GM18520 (cell line): ENCODE measurements around the gene ERP44.
"Not testable (repeated sequence)": the region's sequence is repeated elsewhere in the genome, so short reads cannot be mapped to it uniquely, and the experiment has no call there.

Source experiments
- ATAC-seq: cut with Tn5 transposase; IDR thresholded peaks from one replicate; pipeline ENCODE4 v1.9.1; 2021; ENCODE audit not compliant: unreplicated experiment

Gene ERP44

GRCh38 chr9:100019541-100019940 lies 79.3 kb downstream of the ERP44 start:
- ATAC-seq, result no peak

GRCh38 chr9:100014846-100015245 lies 84.0 kb downstream of the ERP44 start:
- no peak for ATAC-seq

- no peak for ATAC-seq
Measured at GRCh38 chr9:100013573-100013972, 85.2 kb downstream of the ERP44 start.

- no peak for ATAC-seq
Measured at GRCh38 chr9:100012279-100012678, 86.5 kb downstream of the ERP44 start.

GRCh38 chr9:100011062-100011681 lies 87.6 kb downstream of the ERP44 start:
- ATAC-seq, result no peak

- no peak for ATAC-seq
Measured at GRCh38 chr9:99999797-100000196, 99.0 kb downstream of the ERP44 start.

GRCh38 chr9:99998866-99999265 lies 99.9 kb downstream of the ERP44 start:
- ATAC-seq, result no peak

GRCh38 chr9:99998266-99998665 lies 100.5 kb downstream of the ERP44 start:
- no peak for ATAC-seq

GRCh38 chr9:99990508-99990907 lies 108.3 kb downstream of the ERP44 start:
- not testable (repeated sequence) for ATAC-seq

GRCh38 chr9:99986642-99987041 lies 112.2 kb downstream of the ERP44 start:
- ATAC-seq, result no peak

- no peak for ATAC-seq
Measured at GRCh38 chr9:99980598-99980997, 118.2 kb downstream of the ERP44 start.

- no peak for ATAC-seq
Measured at GRCh38 chr9:99978221-99978620, 120.6 kb downstream of the ERP44 start.

- ATAC-seq, result no peak
Measured at GRCh38 chr9:99977033-99977792, 121.6 kb downstream of the ERP44 start.

- ATAC-seq, result no peak
Measured at GRCh38 chr9:99973455-99973854, 125.3 kb downstream of the ERP44 start.

- no peak for ATAC-seq
Measured at GRCh38 chr9:99971410-99971809, 127.4 kb downstream of the ERP44 start.

GRCh38 chr9:99970481-99970880 lies 128.3 kb downstream of the ERP44 start:
- ATAC-seq, result no peak

- no peak for ATAC-seq
Measured at GRCh38 chr9:99967457-99967856, 131.3 kb downstream of the ERP44 start.

- no peak for ATAC-seq
Measured at GRCh38 chr9:99966716-99967115, 132.1 kb downstream of the ERP44 start.

- ATAC-seq, result no peak
Measured at GRCh38 chr9:99966001-99966400, 132.8 kb downstream of the ERP44 start.

- ATAC-seq, result no peak
Measured at GRCh38 chr9:99964336-99964735, 134.5 kb downstream of the ERP44 start.

GRCh38 chr9:99962680-99963261 lies 136.0 kb downstream of the ERP44 start:
- no peak for ATAC-seq

- no peak for ATAC-seq
Measured at GRCh38 chr9:99955606-99956005, 143.2 kb downstream of the ERP44 start.
